Naive B cell (primary cell): ENCODE results near the gene TCF7L2. TPM values are rescaled to one million over a fixed set of nuclear protein-coding genes. Genes with fewer than 3 reads are reported as not detected.

Experiments
- ATAC-seq, 2 donors: fragments of 150-1000 bp; cut with Tn5 transposase; 2 replicates each; pipeline ENCODE4 v1.10.0; 2021; ENCODE audit warnings: low read depth in 2 of 2, mild to moderate bottlenecking in 2 of 2, moderate library complexity in 2 of 2
- DNase-seq: peaks from one replicate; pipeline ENCODE4 v3.0.0; 2022
- H3K27ac Mint-ChIP-seq, 6 donors: one replicate each; pipeline ENCODE4 v1.8.0; 2020 to 2022; ENCODE audit warnings: mild to moderate bottlenecking in 6 of 6, mixed read lengths in 6 of 6, moderate library complexity in 5 of 6, inconsistent platforms in 2 of 6
- H3K27me3 Mint-ChIP-seq, 3 donors: one replicate each; pipeline ENCODE4 v1.8.0; 2021 to 2022; ENCODE audit warnings: mixed read lengths in 3 of 3, mild to moderate bottlenecking in 1 of 3
- H3K36me3 Mint-ChIP-seq, 2 donors: one replicate each; pipeline ENCODE4 v1.8.0; 2020 to 2022; ENCODE audit warnings: mixed read lengths in 2 of 2, inconsistent platforms in 1 of 2, mild to moderate bottlenecking in 1 of 2
- H3K4me1 Mint-ChIP-seq, 3 donors: one replicate each; pipeline ENCODE4 v1.8.0; 2020 to 2022; ENCODE audit warnings: mixed read lengths in 3 of 3, inconsistent platforms in 1 of 3, mild to moderate bottlenecking in 1 of 3, moderate library complexity in 1 of 3
- H3K4me3 Mint-ChIP-seq, 8 donors: one replicate each; pipeline ENCODE4 v1.8.0; 2020 to 2022; ENCODE audit warnings: mild to moderate bottlenecking in 8 of 8, mixed read lengths in 8 of 8, moderate library complexity in 8 of 8, inconsistent platforms in 2 of 8
- H3K9me3 Mint-ChIP-seq, 7 donors: one replicate each; pipeline ENCODE4 v1.8.0; 2020 to 2022; ENCODE audit warnings: mixed read lengths in 7 of 7, mild to moderate bottlenecking in 5 of 7, inconsistent platforms in 2 of 7, moderate library complexity in 1 of 7
- polyA plus RNA-seq, 6 donors: library from polyadenylated mRNA; unstranded; fragments of 300-500 nt; fragmentation: Illumina TruSeq; gene quantifications; one replicate each; pipeline ENCODE4 v1.2.3, GENCODE V29; 2021; ENCODE audit warnings: low read depth in 6 of 6

TCF7L2 gene
- polyA plus RNA-seq, 6 donors from 2014 or later: 0.30 TPM; not detected in 5

DNA sequence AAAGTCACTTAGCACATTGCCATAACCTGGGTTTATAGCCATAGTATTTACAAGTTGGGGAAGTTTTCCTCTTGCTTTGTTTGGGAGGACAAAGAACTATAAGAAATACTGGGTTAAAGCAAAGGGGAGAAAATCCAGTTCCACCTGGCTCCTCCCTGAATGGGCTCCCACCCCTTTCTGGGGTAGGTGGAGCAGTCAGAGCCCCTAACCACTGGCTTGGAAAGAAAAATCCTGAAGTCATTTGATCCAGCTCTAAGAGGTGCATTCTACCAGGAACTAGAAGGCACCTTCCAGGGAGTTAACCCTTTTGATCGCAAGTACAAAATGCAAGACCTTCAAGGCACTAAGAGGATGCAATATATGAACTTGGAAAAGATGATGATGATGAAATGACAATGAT, 31.3 kb upstream of the TCF7L2 start:
- H3K36me3 Mint-ChIP-seq: peaks cover 0 to 6% of the 10 kb centered on the region in 2 donors
- ATAC-seq: no peak
- H3K27me3 Mint-ChIP-seq: no peaks in the 10 kb centered on the region
- no peak for DNase-seq
- no peak overlapping the region for H3K4me3 Mint-ChIP-seq
- H3K4me1 Mint-ChIP-seq: no peaks in the 10 kb centered on the region
- H3K9me3 Mint-ChIP-seq: no peaks in the 10 kb centered on the region
- H3K27ac Mint-ChIP-seq: no peak overlapping the region

DNA sequence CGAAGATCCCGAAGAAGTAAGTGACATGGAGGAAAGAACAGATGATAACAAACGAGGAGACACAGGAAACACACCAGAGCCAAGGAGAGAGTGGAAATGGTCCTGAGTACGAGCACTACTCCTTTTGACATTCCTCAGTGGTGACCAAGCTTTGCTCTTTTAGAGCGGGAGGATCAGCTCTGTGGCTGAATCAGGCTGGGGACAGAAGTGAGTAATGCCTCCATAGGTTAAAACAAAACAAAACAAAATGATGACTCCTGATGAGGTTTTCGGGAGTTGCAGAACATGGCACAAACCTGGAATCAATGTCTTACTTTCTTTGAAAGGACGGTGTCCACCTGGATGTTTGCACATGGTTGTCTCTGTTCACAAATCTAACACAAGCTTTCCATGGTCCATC, 30.3 kb upstream of the TCF7L2 start:
- no peaks in the 10 kb centered on the region for H3K27me3 Mint-ChIP-seq
- no peaks in the 10 kb centered on the region for H3K9me3 Mint-ChIP-seq
- ATAC-seq (no peak), DNase-seq (no peak)
- no peaks in the 10 kb centered on the region for H3K4me1 Mint-ChIP-seq
- H3K36me3 Mint-ChIP-seq: peaks cover 0 to 6% of the 10 kb centered on the region in 2 donors
- H3K27ac Mint-ChIP-seq: no peak overlapping the region
- H3K4me3 Mint-ChIP-seq: no peak overlapping the region

GRCh38 chr10:112926906-112927688, 22.9 kb upstream of the TCF7L2 start:
- peaks cover 4 to 26% (median 20%) of the 10 kb centered on the region in 7 donors for H3K9me3 Mint-ChIP-seq
- peaks cover 0 to 4% (median 0%) of the 10 kb centered on the region in 3 donors for H3K27me3 Mint-ChIP-seq

DNA sequence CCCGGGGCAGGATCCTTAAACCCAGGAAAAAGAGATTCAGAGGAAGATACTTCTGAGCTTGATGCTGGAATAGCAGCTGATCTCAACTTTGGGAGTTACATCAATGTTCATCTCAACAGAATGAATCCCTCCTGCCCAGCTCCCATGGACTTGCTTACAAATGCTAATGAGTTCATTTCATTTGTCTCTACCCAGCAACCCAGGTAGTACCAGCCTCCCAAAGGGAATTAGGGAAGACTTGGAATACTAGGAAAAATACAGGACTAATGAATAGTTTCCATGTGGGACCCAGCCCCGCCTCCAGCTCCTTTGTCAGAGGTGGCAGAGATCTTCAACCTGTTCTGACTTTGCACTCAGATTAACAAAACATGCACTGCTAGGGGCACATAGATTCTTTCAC, 22.1 kb upstream of the TCF7L2 start:
- no peak overlapping the region for H3K27ac Mint-ChIP-seq
- H3K9me3 Mint-ChIP-seq: peaks cover 4 to 26% (median 20%) of the 10 kb centered on the region in 7 donors
- no peak overlapping the region for H3K4me3 Mint-ChIP-seq
- no peak for ATAC-seq
- no peaks in the 10 kb centered on the region for H3K4me1 Mint-ChIP-seq
- H3K36me3 Mint-ChIP-seq: peaks cover 0 to 8% of the 10 kb centered on the region in 2 donors
- DNase-seq: no peak
- peaks cover 0 to 7% (median 4%) of the 10 kb centered on the region in 3 donors for H3K27me3 Mint-ChIP-seq

More at GRCh38 chr10:112926906-112927688, 22.9 kb upstream of the TCF7L2 start:
- ATAC-seq (no peak), DNase-seq (no peak)
- H3K4me1 Mint-ChIP-seq: no peaks in the 10 kb centered on the region
- H3K36me3 Mint-ChIP-seq: peaks cover 0 to 8% of the 10 kb centered on the region in 2 donors
- H3K4me3 Mint-ChIP-seq: no peak overlapping the region
- no peak overlapping the region for H3K27ac Mint-ChIP-seq

DNA sequence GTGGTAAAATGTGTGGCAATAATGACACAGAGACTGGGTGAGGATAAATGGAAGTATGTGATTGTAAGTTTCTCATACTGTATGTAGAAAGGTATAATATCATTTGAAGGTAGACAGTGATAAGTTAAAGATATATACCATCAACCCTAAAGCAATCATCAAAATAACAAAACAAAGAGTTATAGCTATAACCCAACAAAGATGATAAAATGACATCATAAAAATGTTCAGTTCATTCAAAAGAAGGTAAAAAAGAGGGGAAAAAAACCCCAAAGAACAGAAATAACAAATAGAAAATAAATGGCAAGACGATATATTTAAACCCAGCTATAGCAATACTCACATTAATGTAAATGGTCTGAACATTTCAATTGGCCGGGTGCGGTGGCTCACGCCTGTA, 17.4 kb upstream of the TCF7L2 start:
- Mint-ChIP-seq H3K27me3 (peaks cover 0 to 17% (median under 1%) of the 10 kb centered on the region in 3 donors), H3K9me3 (peaks cover 4 to 26% (median 20%) of the 10 kb centered on the region in 7 donors), H3K27ac (peak overlapping the region in 1 of 6 donors; percentile 20), H3K4me3 (no peak overlapping the region), H3K4me1 (no peaks in the 10 kb centered on the region), H3K36me3 (peaks cover 0 to 8% of the 10 kb centered on the region in 2 donors)
- DNase-seq: no peak
- no peak for ATAC-seq

GRCh38 chr10:112934193-112934592, 15.9 kb upstream of the TCF7L2 start:
- peaks cover 0 to 26% (median 8%) of the 10 kb centered on the region in 3 donors for H3K27me3 Mint-ChIP-seq
- H3K4me3 Mint-ChIP-seq: no peak overlapping the region

DNA sequence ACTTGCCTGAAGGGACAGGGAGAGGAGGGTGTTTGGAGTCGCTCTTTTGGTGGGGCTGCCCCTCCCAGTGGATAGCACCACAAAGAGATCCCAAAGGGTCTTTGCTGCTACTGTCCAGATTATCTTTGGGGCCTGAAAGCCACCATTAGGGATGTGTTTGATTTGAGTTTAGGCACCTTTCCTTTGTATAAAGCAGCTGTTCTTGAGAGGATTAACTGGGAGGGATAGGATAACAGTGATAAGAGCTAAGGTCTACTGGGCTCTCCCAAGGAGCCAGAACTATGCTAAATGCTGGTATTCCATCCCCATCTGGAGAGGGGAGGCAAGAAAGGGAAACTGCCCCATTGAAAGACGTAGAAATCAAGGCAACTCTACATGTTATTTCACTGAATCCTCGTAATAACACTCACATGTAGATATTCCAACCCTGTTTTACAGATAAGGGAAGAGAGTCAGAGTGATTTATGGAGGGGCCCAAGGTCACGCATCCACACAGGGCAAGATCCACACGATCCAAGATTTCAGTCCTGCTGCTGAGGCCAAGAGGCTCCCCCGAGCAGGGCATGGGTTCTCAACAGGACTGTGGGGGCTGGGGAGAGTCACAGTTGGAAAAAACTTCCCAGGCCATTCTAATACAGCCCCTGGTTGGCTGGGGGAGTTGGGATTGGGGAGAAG, 11.1 kb upstream of the TCF7L2 start:
- Mint-ChIP-seq H3K9me3 (peaks cover 0 to 3% (median 0%) of the 10 kb centered on the region in 7 donors), H3K4me1 (no peaks in the 10 kb centered on the region), H3K36me3 (no peaks in the 10 kb centered on the region), H3K4me3 (no peak overlapping the region), H3K27me3 (peaks cover 8 to 24% (median 10%) of the 10 kb centered on the region in 3 donors), H3K27ac (no peak overlapping the region)
- ATAC-seq (no peak), DNase-seq (no peak)

More at GRCh38 chr10:112934193-112934592, 15.9 kb upstream of the TCF7L2 start:
- H3K9me3 Mint-ChIP-seq: peaks cover 3 to 27% (median 18%) of the 10 kb centered on the region in 7 donors
- H3K36me3 Mint-ChIP-seq: peaks cover 0 to 4% of the 10 kb centered on the region in 2 donors
- DNase-seq (no peak), ATAC-seq (no peak)
- no peaks in the 10 kb centered on the region for H3K4me1 Mint-ChIP-seq
- H3K27ac Mint-ChIP-seq: peak overlapping the region in 2 of 6 donors; percentile 46 to 63

DNA sequence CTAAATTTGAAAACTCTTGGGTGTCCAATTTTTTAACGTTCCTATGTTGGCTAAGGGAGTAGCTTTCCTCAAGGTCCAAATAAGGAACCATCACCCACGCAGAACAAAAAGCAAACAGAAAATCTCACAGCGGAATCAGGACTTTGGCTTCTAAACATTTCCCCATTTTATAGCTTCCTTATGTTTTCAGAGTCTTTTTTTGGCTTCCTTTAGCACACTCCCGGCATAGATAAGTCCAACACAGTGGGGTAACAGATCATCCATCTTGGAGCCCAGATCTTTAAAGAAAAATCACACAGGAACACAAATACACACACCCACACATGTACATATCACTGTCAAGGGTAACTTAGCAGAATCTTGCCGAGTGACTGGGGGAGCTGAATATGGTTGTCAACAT, 4.2 kb upstream of the TCF7L2 start:
- H3K27me3 Mint-ChIP-seq: peaks cover 26 to 44% (median 30%) of the 10 kb centered on the region in 3 donors
- ATAC-seq (no peak), DNase-seq (no peak)
- no peaks in the 10 kb centered on the region for H3K36me3 Mint-ChIP-seq
- H3K9me3 Mint-ChIP-seq: no peaks in the 10 kb centered on the region
- H3K4me1 Mint-ChIP-seq: peaks cover 16 to 18% (median 17%) of the 10 kb centered on the region in 3 donors
- peak overlapping the region in 1 of 8 donors; percentile 56 for H3K4me3 Mint-ChIP-seq
- no peak overlapping the region for H3K27ac Mint-ChIP-seq

DNA sequence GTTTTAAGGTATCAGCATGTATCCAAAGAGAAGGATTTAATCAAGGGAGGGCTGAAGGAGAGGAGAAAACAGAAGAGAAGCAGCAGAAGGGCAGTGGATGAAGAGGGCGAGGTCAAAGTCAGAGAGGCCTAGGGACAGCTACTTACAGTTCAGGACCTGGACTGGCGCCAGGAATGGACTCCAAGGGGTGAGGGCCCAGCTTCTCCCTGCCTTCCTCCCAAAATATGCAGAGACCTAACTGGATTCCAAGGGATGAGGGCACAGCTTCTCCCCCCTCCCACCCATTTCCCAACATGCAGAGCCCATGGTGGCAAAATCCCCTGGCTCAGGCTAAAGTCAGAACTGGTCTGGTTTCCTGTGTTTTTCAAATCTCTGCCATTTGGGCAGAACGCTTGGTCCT, 3.4 kb upstream of the TCF7L2 start:
- Mint-ChIP-seq H3K36me3 (peaks cover 0 to 1% of the 10 kb centered on the region in 2 donors), H3K4me3 (peak overlapping the region in 1 of 8 donors; percentile 56), H3K27me3 (peaks cover 31 to 40% (median 33%) of the 10 kb centered on the region in 3 donors), H3K9me3 (peaks cover 0 to under 1% (median 0%) of the 10 kb centered on the region in 7 donors), H3K27ac (peak overlapping the region in 1 of 6 donors; percentile 50), H3K4me1 (peaks cover 17 to 19% (median 19%) of the 10 kb centered on the region in 3 donors)
- DNase-seq: no peak
- no peak for ATAC-seq

DNA sequence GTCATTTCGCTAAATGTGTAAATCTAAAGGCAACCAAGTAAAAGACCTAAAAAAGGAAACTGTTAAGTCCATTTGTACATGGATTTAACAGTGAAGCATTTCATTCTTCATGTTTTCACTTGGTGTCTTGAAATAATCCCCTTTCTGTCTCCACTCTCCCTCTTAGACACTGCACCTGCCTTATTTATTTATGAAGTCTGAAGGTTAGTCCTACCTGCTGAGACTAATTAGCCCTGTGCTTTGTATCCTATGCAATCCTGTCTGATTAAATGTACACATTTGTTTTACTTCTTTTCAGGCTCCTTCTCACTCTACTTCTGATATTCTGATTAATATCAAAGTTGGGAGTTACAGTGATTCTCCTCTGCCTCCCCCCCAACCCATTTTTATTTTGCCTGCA, 1.9 kb upstream of the TCF7L2 start:
- H3K27ac Mint-ChIP-seq: peak overlapping the region in 1 of 6 donors; percentile 52
- H3K4me1 Mint-ChIP-seq: peaks cover 27 to 29% (median 27%) of the 10 kb centered on the region in 3 donors
- no peak for ATAC-seq
- peaks cover 0 to 13% of the 10 kb centered on the region in 2 donors for H3K36me3 Mint-ChIP-seq
- H3K4me3 Mint-ChIP-seq: peak overlapping the region in 1 of 8 donors; percentile 94
- H3K27me3 Mint-ChIP-seq: peaks cover 45 to 49% (median 45%) of the 10 kb centered on the region in 3 donors
- DNase-seq: no peak
- peaks cover 0 to 2% (median 0%) of the 10 kb centered on the region in 7 donors for H3K9me3 Mint-ChIP-seq

DNA sequence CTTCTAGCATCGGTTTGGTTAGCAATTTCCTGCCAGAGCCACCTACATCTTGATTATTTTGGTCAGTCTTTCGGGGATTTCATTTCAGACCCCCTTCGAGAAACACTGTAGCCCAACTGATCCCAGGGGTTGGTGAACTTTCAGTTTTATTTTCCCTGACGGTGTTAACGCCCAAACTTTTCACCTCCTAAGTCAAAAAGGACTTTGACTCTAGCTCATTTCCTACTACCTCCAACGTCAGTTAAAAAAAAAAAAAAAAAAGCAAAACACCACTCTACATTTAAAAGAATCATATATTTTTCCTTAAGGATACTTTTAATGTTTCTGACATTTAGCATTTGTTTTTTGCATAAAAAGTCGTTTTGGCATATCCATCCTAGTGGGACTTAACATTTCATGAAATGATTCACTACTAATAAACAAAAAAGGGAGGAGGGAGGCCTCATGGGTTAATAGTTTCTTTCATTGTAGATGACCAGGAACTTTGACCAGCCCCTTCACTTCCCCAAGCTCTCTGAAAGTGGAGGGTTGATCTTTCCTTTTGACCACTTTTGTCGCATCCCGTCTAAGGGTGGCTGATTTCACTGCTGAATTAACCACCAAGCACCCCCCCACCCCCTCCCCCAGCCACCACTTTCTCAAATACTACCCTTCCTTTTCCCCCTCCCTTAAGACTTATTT, 764 bp upstream of the TCF7L2 start:
- Mint-ChIP-seq H3K4me3 (peak overlapping the region; percentile 87 to 98 (median 96)), H3K27me3 (peaks cover 55 to 59% (median 56%) of the 10 kb centered on the region in 3 donors), H3K36me3 (peaks cover 0 to 14% of the 10 kb centered on the region in 2 donors), H3K4me1 (peaks cover 27 to 29% (median 27%) of the 10 kb centered on the region in 3 donors), H3K9me3 (peaks cover 0 to 2% (median 0%) of the 10 kb centered on the region in 7 donors), H3K27ac (peak overlapping the region in 2 of 6 donors; percentile 56 to 70)
- ATAC-seq (peak; percentile 2 to 3), DNase-seq (no peak)

DNA sequence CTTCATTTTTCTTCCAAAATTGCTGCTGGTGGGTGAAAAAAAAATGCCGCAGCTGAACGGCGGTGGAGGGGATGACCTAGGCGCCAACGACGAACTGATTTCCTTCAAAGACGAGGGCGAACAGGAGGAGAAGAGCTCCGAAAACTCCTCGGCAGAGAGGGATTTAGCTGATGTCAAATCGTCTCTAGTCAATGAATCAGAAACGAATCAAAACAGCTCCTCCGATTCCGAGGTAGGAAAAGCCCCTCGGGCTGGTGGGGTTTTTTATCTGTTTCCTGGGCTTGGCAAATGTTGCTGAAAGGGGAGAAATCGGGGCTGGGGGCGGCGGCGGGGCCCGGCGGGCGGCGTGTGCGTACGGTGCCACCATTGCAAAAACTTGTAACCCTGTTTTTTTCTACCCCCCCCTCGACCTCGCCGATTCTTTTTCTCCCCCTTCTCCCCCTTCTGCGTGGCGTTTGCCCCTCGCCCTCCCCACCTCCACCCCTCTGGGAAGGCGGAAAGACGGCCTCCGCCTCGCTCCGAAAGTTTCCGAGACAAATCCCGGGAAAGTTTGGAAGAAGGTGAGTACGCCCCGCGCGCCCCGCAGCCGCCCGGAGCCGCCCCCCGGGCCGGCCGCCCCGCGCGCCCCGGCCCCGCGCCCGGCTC, 789 bp downstream of the TCF7L2 start:
- peaks cover 58 to 60% (median 60%) of the 10 kb centered on the region in 3 donors for H3K27me3 Mint-ChIP-seq
- peaks cover 0 to 14% of the 10 kb centered on the region in 2 donors for H3K36me3 Mint-ChIP-seq
- DNase-seq (no peak), ATAC-seq (peak; percentile 20)
- peak overlapping the region in 5 of 6 donors; percentile 28 to 90 (median 64) for H3K27ac Mint-ChIP-seq
- peaks cover 0 to 2% (median 0%) of the 10 kb centered on the region in 7 donors for H3K9me3 Mint-ChIP-seq
- H3K4me1 Mint-ChIP-seq: peaks cover 27 to 36% (median 32%) of the 10 kb centered on the region in 3 donors
- peak overlapping the region; percentile 87 to 98 (median 96) for H3K4me3 Mint-ChIP-seq
